Keratinocyte (primary cell): ENCODE data around the gene CD3G.

Experiments used
- EZH2 ChIP-seq: IDR thresholded peaks from one replicate; pipeline ENCODE4 v1.6.1; 2012; ENCODE audit warnings: inconsistent platforms, mild to moderate bottlenecking, low read length, moderate library complexity
- TF ChIP-seq, protein P1 (sequence below), 3 experiments: IDR thresholded peaks in 1 of 3; conservative IDR thresholded peaks in 1 of 3; optimal IDR thresholded peaks in 1 of 3; 2 replicates in 2 of 3; 3 replicates in 1 of 3; pipeline versions ENCODE3 to v1.5.1; 2011; ENCODE audit warnings: low read length in 3 of 3, mild to moderate bottlenecking in 3 of 3, moderate library complexity in 2 of 3, control low read depth in 1 of 3, inconsistent platforms in 1 of 3; ENCODE audit not compliant: insufficient read depth in 2 of 3; ENCODE audit errors: extremely low read depth in 1 of 3

DNA sequence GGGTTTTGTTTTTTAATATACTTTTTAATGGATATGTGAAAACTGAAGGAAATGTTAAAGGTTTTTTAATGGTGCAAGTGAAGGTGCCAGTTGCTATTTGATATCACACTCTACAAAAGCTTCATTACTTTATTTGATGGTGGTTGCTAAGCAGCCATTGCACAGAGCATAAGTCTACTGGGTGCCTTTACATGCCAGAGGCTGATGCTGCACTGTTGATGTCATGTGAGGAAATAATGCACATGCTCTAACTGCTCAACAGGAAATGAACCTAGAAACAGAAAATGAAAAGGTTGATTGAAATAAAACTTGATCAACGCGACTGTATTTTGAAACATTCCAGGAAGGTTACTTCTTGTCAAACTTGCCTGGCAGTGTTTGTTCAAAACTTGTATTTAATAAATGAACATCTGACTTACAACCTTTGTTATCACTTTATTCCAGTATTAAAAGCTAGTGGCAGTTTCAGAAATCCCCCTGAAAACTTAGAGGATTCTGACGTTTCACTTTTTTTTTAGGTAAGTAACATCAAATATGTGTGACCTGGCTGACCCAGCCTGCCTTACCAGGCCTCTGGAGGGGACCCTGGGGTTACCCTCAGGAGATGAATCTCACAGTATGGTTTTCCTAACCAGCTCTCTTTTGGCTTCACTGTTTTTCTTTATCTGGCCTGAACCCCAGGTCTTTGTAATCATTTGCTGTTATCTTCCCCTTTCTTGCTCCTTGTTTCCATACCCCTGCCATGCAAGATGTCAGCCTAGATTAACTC lies 54.8 kb downstream of the CD3G start:
- TF ChIP-seq, protein P1, sequence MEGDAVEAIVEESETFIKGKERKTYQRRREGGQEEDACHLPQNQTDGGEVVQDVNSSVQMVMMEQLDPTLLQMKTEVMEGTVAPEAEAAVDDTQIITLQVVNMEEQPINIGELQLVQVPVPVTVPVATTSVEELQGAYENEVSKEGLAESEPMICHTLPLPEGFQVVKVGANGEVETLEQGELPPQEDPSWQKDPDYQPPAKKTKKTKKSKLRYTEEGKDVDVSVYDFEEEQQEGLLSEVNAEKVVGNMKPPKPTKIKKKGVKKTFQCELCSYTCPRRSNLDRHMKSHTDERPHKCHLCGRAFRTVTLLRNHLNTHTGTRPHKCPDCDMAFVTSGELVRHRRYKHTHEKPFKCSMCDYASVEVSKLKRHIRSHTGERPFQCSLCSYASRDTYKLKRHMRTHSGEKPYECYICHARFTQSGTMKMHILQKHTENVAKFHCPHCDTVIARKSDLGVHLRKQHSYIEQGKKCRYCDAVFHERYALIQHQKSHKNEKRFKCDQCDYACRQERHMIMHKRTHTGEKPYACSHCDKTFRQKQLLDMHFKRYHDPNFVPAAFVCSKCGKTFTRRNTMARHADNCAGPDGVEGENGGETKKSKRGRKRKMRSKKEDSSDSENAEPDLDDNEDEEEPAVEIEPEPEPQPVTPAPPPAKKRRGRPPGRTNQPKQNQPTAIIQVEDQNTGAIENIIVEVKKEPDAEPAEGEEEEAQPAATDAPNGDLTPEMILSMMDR (optimal IDR thresholded peaks at IDR 0.05 in 1 of 3, IDR thresholded peaks at IDR 0.05 in 1 of 3, conservative IDR thresholded peaks at IDR 0.05 in 1 of 3; ENCODE audit: extremely low read depth in 1 of 3, insufficient read depth in 2 of 3, low read length in 3 of 3) = no peak
- TF ChIP-seq EZH2 = no peak
